GM21737 (cell line): ENCODE measurements around the gene DDX4.
"Not testable (repeated sequence)": the region's sequence is repeated elsewhere in the genome, so short reads cannot be mapped to it uniquely, and the experiment has no call there.

Experiments
- ATAC-seq: cut with Tn5 transposase; IDR thresholded peaks from one replicate; pipeline ENCODE4 v1.9.1; 2021; ENCODE audit warnings: mild to moderate bottlenecking, moderate library complexity; ENCODE audit not compliant: unreplicated experiment

Gene DDX4

GRCh38 chr5:55720188-55720703 lies 17.6 kb upstream of the DDX4 start:
- ATAC-seq, result no peak

- no peak for ATAC-seq
Observed at GRCh38 chr5:55724281-55724680, 13.6 kb upstream of the DDX4 start.

- ATAC-seq, result no peak
Observed at GRCh38 chr5:55731848-55732247, 6.0 kb upstream of the DDX4 start.

- ATAC-seq, result no peak
Observed at GRCh38 chr5:55732585-55732984, 5.3 kb upstream of the DDX4 start.

GRCh38 chr5:55734658-55735057 lies 3.2 kb upstream of the DDX4 start:
- no peak for ATAC-seq

GRCh38 chr5:55742778-55743177 lies 4.9 kb downstream of the DDX4 start:
- ATAC-seq, result no peak

GRCh38 chr5:55747778-55748318 lies 10.0 kb downstream of the DDX4 start:
- no peak for ATAC-seq

GRCh38 chr5:55749387-55749786 lies 11.5 kb downstream of the DDX4 start:
- ATAC-seq, result no peak

- ATAC-seq, result no peak
Observed at GRCh38 chr5:55750063-55750462, 12.2 kb downstream of the DDX4 start.

GRCh38 chr5:55750499-55750898 lies 12.6 kb downstream of the DDX4 start:
- ATAC-seq, result no peak

- ATAC-seq, result no peak
Observed at GRCh38 chr5:55758231-55758630, 20.4 kb downstream of the DDX4 start.

GRCh38 chr5:55758714-55759113 lies 20.9 kb downstream of the DDX4 start:
- ATAC-seq, result no peak

- not testable (repeated sequence) for ATAC-seq
Observed at GRCh38 chr5:55761721-55762120, 23.9 kb downstream of the DDX4 start.

- ATAC-seq, result no peak
Observed at GRCh38 chr5:55763746-55764420, 26.0 kb downstream of the DDX4 start.

- ATAC-seq, result no peak
Observed at GRCh38 chr5:55768279-55768678, 30.4 kb downstream of the DDX4 start.

GRCh38 chr5:55771175-55771655 lies 33.4 kb downstream of the DDX4 start:
- ATAC-seq, result no peak

GRCh38 chr5:55773057-55773456 lies 35.2 kb downstream of the DDX4 start:
- no peak for ATAC-seq

GRCh38 chr5:55777332-55777731 lies 39.5 kb downstream of the DDX4 start:
- no peak for ATAC-seq

- ATAC-seq, result no peak
Observed at GRCh38 chr5:55800924-55801323, 63.1 kb downstream of the DDX4 start.

- ATAC-seq, result not testable (repeated sequence)
Observed at GRCh38 chr5:55808814-55809213, 71.0 kb downstream of the DDX4 start.

GRCh38 chr5:55815939-55816338 lies 78.1 kb downstream of the DDX4 start:
- not testable (repeated sequence) for ATAC-seq

- no peak for ATAC-seq
Observed at GRCh38 chr5:55816342-55816741, 78.5 kb downstream of the DDX4 start.

- ATAC-seq, result no peak
Observed at GRCh38 chr5:55817030-55817429, 79.2 kb downstream of the DDX4 start.
